Endothelial cell of hepatic sinusoid (primary cell): ENCODE measurements around the gene HORMAD2.
"Not testable (repeated sequence)": the region's sequence is repeated elsewhere in the genome, so short reads cannot be mapped to it uniquely, and the experiment has no call there.

ENCODE experiments used
- in situ Hi-C: cut with HindIII; loops from 2 replicates; pipeline ENCODE4 v1.10.0; 2017; ENCODE audit warnings: low sequenced_read_pairs

The HORMAD2 gene

GRCh38 chr22:30204015-30204741, 123.9 kb downstream of the HORMAD2 start:
- in situ Hi-C loops, result no loop called here

GRCh38 chr22:30204742-30205111, 124.5 kb downstream of the HORMAD2 start:
- in situ Hi-C loops, result no loop called here

GRCh38 chr22:30205281-30206115, 125.2 kb downstream of the HORMAD2 start:
- in situ Hi-C loops, result no loop called here

- in situ Hi-C loops, result no loop called here
These were observed 126.7 kb downstream of the HORMAD2 start for GRCh38 chr22:30206944-30207343.

GRCh38 chr22:30208631-30209603, 128.7 kb downstream of the HORMAD2 start:
- in situ Hi-C loops, result no loop called here

GRCh38 chr22:30209642-30210041, 129.4 kb downstream of the HORMAD2 start:
- in situ Hi-C loops, result no loop called here

GRCh38 chr22:30210235-30210909, 130.1 kb downstream of the HORMAD2 start:
- in situ Hi-C loops, result no loop called here

- in situ Hi-C loops, result no loop called here
These were observed 131.0 kb downstream of the HORMAD2 start for GRCh38 chr22:30211124-30211820.

- in situ Hi-C loops, result no loop called here
These were observed 132.2 kb downstream of the HORMAD2 start for GRCh38 chr22:30212363-30212995.

GRCh38 chr22:30212996-30213441, 132.8 kb downstream of the HORMAD2 start:
- in situ Hi-C loops, result no loop called here

- in situ Hi-C loops, result no loop called here
These were observed 134.6 kb downstream of the HORMAD2 start for GRCh38 chr22:30214703-30215407.

- in situ Hi-C loops, result not testable (repeated sequence)
These were observed 136.0 kb downstream of the HORMAD2 start for GRCh38 chr22:30216272-30216671.

GRCh38 chr22:30216710-30217109, 136.4 kb downstream of the HORMAD2 start:
- in situ Hi-C loops, result no loop called here

GRCh38 chr22:30217698-30218560, 137.7 kb downstream of the HORMAD2 start:
- in situ Hi-C loops, result no loop called here

- in situ Hi-C loops, result no loop called here
These were observed 138.9 kb downstream of the HORMAD2 start for GRCh38 chr22:30219049-30219654.

GRCh38 chr22:30219668-30220278, 139.5 kb downstream of the HORMAD2 start:
- in situ Hi-C loops, result no loop called here
